OCI-M1 (cell line): ENCODE measurements around the gene TRIM37.
"Not testable (repeated sequence)": the region's sequence is repeated elsewhere in the genome, so short reads cannot be mapped to it uniquely, and the experiment has no call there.

ENCODE experiments used
- DNase-seq: peaks from one replicate; lab custom pipeline; 2025; lab: John Stamatoyannopoulos, UW

TRIM37 gene

GRCh38 chr17:59106463-59107305 is at the start of gene TRIM37:
TSS of gene TRIM37 (minus strand) at chr17:59106880. CDS start at chr17:59106461, 419 bp downstream.
- peak; percentile 99 for DNase-seq

- DNase-seq, result peak; percentile 100
These were observed 48.9 kb upstream of the TRIM37 start, which contains the start of gene PRR11 for GRCh38 chr17:59155439-59156177. TSS of gene PRR11 (plus strand) at chr17:59155746. CDS start at chr17:59169753, 14,007 bp downstream.

- DNase-seq, result peak; percentile 100
These were observed 48.2 kb upstream of the TRIM37 start, which contains the start of gene SKA2 for GRCh38 chr17:59154721-59155438. TSS of gene SKA2 (minus strand) at chr17:59155186. CDS start at chr17:59155163, 23 bp downstream.

- peak; percentile 74 for DNase-seq
These were observed 47.6 kb upstream of the TRIM37 start for GRCh38 chr17:59154292-59154720.

- DNase-seq, result no peak
These were observed 46.2 kb upstream of the TRIM37 start for GRCh38 chr17:59152925-59153324.

- no peak for DNase-seq
These were observed 44.9 kb upstream of the TRIM37 start for GRCh38 chr17:59151591-59151990.

- no peak for DNase-seq
These were observed 44.3 kb upstream of the TRIM37 start for GRCh38 chr17:59151006-59151405.

- no peak for DNase-seq
These were observed 43.3 kb upstream of the TRIM37 start for GRCh38 chr17:59149841-59150511.

- no peak for DNase-seq
These were observed 42.4 kb upstream of the TRIM37 start for GRCh38 chr17:59149051-59149450.

GRCh38 chr17:59145571-59146096 is 39.0 kb upstream of the TRIM37 start:
- DNase-seq, result no peak

- DNase-seq, result no peak
These were observed 35.2 kb upstream of the TRIM37 start for GRCh38 chr17:59141860-59142259.

GRCh38 chr17:59139939-59140338 is 33.3 kb upstream of the TRIM37 start:
- DNase-seq, result no peak

GRCh38 chr17:59138339-59138738 is 31.7 kb upstream of the TRIM37 start:
- not testable (repeated sequence) for DNase-seq

GRCh38 chr17:59131131-59131530 is 24.5 kb upstream of the TRIM37 start:
- no peak for DNase-seq

- DNase-seq, result no peak
These were observed 23.1 kb upstream of the TRIM37 start for GRCh38 chr17:59129814-59130213.

GRCh38 chr17:59126809-59127417 is 20.2 kb upstream of the TRIM37 start:
- DNase-seq, result no peak

GRCh38 chr17:59124665-59125064 is 18.0 kb upstream of the TRIM37 start:
- no peak for DNase-seq

- no peak for DNase-seq
These were observed 15.3 kb upstream of the TRIM37 start for GRCh38 chr17:59121901-59122480.

GRCh38 chr17:59115474-59115873 is 8.8 kb upstream of the TRIM37 start:
- no peak for DNase-seq

GRCh38 chr17:59111539-59111938 is 4.9 kb upstream of the TRIM37 start:
- no peak for DNase-seq

GRCh38 chr17:59110973-59111372 is 4.3 kb upstream of the TRIM37 start:
- no peak for DNase-seq
